Peyer's patch (tissue), 4 donors: ENCODE results near the gene HES4. TPM values are rescaled to one million over a fixed set of nuclear protein-coding genes. Genes with fewer than 3 reads are reported as not detected.
"Not testable (repeated sequence)": the region's sequence is repeated elsewhere in the genome, so short reads cannot be mapped to it uniquely, and the experiment has no call there.

Experiments used
- DNase-seq, 3 donors: peaks; one replicate each; pipeline ENCODE4 v3.0.0-alpha.2; 2017 to 2019
- H3K27ac ChIP-seq, 4 donors: fragments of 200-600 bp; sonication (generic); one replicate each; pipeline ENCODE4 v1.5.1; 2016 to 2019
- H3K27me3 ChIP-seq, 2 donors: fragments of 200-600 bp; sonication (generic); one replicate each; pipeline ENCODE4 v1.5.1; 2019
- H3K36me3 ChIP-seq, 3 donors: fragments of 200-600 bp; sonication (generic); one replicate each; pipeline ENCODE4 v1.5.1; 2016 to 2019
- H3K4me1 ChIP-seq, 4 donors: fragments of 200-600 bp; sonication (generic); one replicate each; pipeline ENCODE4 v1.5.1; 2016 to 2019
- H3K4me3 ChIP-seq, 4 donors: fragments of 200-600 bp; sonication (generic); 1 replicate in 3 of 4; 2 replicates in 1 of 4; pipeline ENCODE4 v1.5.1; 2016 to 2019; ENCODE audit warnings: mild to moderate bottlenecking in 1 of 4
- H3K9me3 ChIP-seq, 4 donors: fragments of 200-600 bp; sonication (generic); one replicate each; pipeline ENCODE4 v1.5.1; 2016 to 2019; ENCODE audit warnings: mild to moderate bottlenecking in 1 of 4
- CTCF ChIP-seq, 6 experiments: fragments of 450-650 bp in 4 of 6; fragments of 200-600 bp in 2 of 6; sonication (generic) in 1 of 6; IDR thresholded peaks; one replicate each; pipeline ENCODE4 v1.5.1; 2017 to 2019; ENCODE audit warnings: antibody characterized with exemption in 6 of 6, mild to moderate bottlenecking in 3 of 6, moderate library complexity in 1 of 6
- POLR2A ChIP-seq, 2 donors: fragments of 450-650 bp; IDR thresholded peaks; one replicate each; pipeline ENCODE4 v1.5.1; 2017; ENCODE audit warnings: antibody characterized with exemption in 2 of 2, mild to moderate bottlenecking in 2 of 2, moderate library complexity in 2 of 2
- total RNA-seq, 4 donors: library from RNA; depleted of rRNA; stranded (reverse); fragments of >200 nt; gene quantifications; one replicate each; pipeline ENCODE4 v1.1.0, GENCODE V29; 2016

The HES4 gene
- total RNA-seq, 4 donors from 2014 or later = 3.9 to 12.4 (median 7.7) TPM

- no peaks in the 10 kb centered on the region for H3K9me3 ChIP-seq
- peak overlapping the region; percentile 79 to 98 (median 92) for H3K27ac ChIP-seq
- H3K27me3 ChIP-seq = no peaks in the 10 kb centered on the region
- H3K4me1 ChIP-seq = peaks cover 0 to 25% (median 8%) of the 10 kb centered on the region in 4 donors
- peak overlapping the region; percentile 70 to 90 (median 80) for H3K4me3 ChIP-seq
- peak; percentile 80 to 91 (median 91) for DNase-seq
- TF ChIP-seq CTCF (IDR thresholded peaks at IDR 0.05) = peak in 5 of 6 experiments; percentile 52 to 77 (median 58)
- no peak for TF ChIP-seq POLR2A (IDR thresholded peaks at IDR 0.05)
- no peaks in the 10 kb centered on the region for H3K36me3 ChIP-seq
Measured at GRCh38 chr1:1019122-1019999, 19.5 kb upstream of the HES4 start.

- not testable (repeated sequence) for H3K9me3 ChIP-seq, H3K36me3 ChIP-seq, H3K4me3 ChIP-seq, H3K27me3 ChIP-seq, H3K27ac ChIP-seq, DNase-seq
- H3K4me1 ChIP-seq = peaks cover 0 to 29% (median 13%) of the 10 kb centered on the region in 4 donors
Measured at GRCh38 chr1:1018321-1018685, 18.4 kb upstream of the HES4 start.

- not testable (repeated sequence) for DNase-seq, H3K27me3 ChIP-seq, H3K36me3 ChIP-seq, H3K27ac ChIP-seq, H3K4me3 ChIP-seq, H3K9me3 ChIP-seq
- peaks cover 0 to 29% (median 13%) of the 10 kb centered on the region in 4 donors for H3K4me1 ChIP-seq
Measured at GRCh38 chr1:1017397-1018320, 17.8 kb upstream of the HES4 start.

GRCh38 chr1:1014799-1015681 lies 15.1 kb upstream of the HES4 start:
- DNase-seq = no peak
- Histone ChIP-seq H3K4me3 (peak overlapping the region in 1 of 4 donors; percentile 60), H3K27ac (peak overlapping the region; percentile 85 to 90 (median 88))

GRCh38 chr1:1013922-1014648 lies 14.2 kb upstream of the HES4 start:
- Histone ChIP-seq H3K4me3 (peak overlapping the region; percentile 52 to 63 (median 57)), H3K27me3 (no peaks in the 10 kb centered on the region), H3K36me3 (no peaks in the 10 kb centered on the region), H3K4me1 (peaks cover 0 to 16% (median 8%) of the 10 kb centered on the region in 4 donors), H3K9me3 (no peaks in the 10 kb centered on the region), H3K27ac (peak overlapping the region; percentile 85 to 90 (median 88))
- no peak for TF ChIP-seq CTCF (IDR thresholded peaks at IDR 0.05)
- TF ChIP-seq POLR2A (IDR thresholded peaks at IDR 0.05) = no peak
- DNase-seq = no peak

More at GRCh38 chr1:1014799-1015681, 15.1 kb upstream of the HES4 start:
- no peaks in the 10 kb centered on the region for H3K36me3 ChIP-seq
- H3K4me1 ChIP-seq = peaks cover 0 to 16% (median 8%) of the 10 kb centered on the region in 4 donors
- no peaks in the 10 kb centered on the region for H3K27me3 ChIP-seq
- H3K9me3 ChIP-seq = no peaks in the 10 kb centered on the region
- TF ChIP-seq POLR2A (IDR thresholded peaks at IDR 0.05) (no peak), CTCF (IDR thresholded peaks at IDR 0.05) (peak in 4 of 6 experiments; percentile 7 to 28 (median 18))
